ENCODE results near the gene CLDN6. TPM values are rescaled to one million over a fixed set of nuclear protein-coding genes. Genes with fewer than 3 reads are reported as not detected.
A peak's percentile ranks its signal among the peaks of the same experiment; 100 is the strongest.

CLDN6 gene
- total and polyA plus RNA-seq, 2 of the 13 experiments (the other 11 are each of a cell fraction or from before 2014, with no cell fraction given), result 5.9 to 7.6 TPM

DNA sequence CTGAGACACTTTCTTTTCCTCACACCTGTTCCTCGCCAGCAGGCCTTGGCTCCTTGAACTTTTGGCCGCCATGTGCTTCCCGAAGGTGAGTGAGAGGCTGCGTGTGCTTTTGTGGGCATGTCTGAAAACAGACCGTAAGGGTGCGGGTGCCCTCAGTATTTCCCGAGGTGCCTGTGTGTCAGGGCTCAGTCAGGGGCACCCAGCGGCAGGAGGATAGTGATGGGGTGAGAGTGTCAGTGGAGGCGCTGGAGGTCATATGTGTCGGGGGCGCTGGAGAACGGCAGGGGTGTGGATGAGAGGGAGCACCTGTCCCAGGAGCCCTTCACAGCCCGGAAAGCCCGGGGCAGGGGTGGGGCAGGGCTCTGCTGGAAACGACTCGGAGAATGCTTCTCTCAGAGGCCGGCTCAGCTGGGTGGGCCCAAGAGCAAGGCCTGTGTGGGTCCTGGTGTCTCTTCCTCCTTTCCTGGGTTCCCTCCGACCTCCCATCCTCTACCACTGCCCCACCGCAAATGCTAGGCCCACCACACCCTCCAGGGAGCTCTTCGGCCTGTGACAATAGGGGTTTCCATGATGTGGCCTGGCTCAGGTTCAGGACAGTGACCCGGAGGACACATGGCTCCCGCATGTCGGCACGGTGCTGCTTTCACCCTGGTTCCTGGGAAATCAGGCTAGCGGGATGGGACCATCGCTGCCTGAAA is 47.9 kb upstream of the CLDN6 start (continued):
- TF ChIP-seq, protein P1, sequence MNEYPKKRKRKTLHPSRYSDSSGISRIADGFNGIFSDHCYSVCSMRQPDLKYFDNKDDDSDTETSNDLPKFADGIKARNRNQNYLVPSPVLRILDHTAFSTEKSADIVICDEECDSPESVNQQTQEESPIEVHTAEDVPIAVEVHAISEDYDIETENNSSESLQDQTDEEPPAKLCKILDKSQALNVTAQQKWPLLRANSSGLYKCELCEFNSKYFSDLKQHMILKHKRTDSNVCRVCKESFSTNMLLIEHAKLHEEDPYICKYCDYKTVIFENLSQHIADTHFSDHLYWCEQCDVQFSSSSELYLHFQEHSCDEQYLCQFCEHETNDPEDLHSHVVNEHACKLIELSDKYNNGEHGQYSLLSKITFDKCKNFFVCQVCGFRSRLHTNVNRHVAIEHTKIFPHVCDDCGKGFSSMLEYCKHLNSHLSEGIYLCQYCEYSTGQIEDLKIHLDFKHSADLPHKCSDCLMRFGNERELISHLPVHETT (CRISPR knock-in tag; conservative IDR thresholded peaks at IDR 0.05), result no peak
- no peak; the same call in 1 of the 2 replicates for TF ChIP-seq TGIF2 (CRISPR knock-in tag; IDR thresholded peaks at IDR 0.05)
- TF ChIP-seq MIER3 (CRISPR knock-in tag; IDR thresholded peaks at IDR 0.05; ENCODE audit: borderline replicate concordance), result no peak
- peak; percentile 12; the same call in 1 of the 2 replicates for TF ChIP-seq NKX3-1 (CRISPR knock-in tag; IDR thresholded peaks at IDR 0.05)
- TF ChIP-seq ZNF160 (CRISPR knock-in tag; IDR thresholded peaks at IDR 0.05), result 0 out of 2 replicates have a peak, but pooled peaks have one; percentile 46
- TF ChIP-seq, protein P2, sequence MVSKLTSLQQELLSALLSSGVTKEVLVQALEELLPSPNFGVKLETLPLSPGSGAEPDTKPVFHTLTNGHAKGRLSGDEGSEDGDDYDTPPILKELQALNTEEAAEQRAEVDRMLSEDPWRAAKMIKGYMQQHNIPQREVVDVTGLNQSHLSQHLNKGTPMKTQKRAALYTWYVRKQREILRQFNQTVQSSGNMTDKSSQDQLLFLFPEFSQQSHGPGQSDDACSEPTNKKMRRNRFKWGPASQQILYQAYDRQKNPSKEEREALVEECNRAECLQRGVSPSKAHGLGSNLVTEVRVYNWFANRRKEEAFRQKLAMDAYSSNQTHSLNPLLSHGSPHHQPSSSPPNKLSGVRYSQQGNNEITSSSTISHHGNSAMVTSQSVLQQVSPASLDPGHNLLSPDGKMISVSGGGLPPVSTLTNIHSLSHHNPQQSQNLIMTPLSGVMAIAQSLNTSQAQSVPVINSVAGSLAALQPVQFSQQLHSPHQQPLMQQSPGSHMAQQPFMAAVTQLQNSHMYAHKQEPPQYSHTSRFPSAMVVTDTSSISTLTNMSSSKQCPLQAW (CRISPR knock-in tag; IDR thresholded peaks at IDR 0.05), result 0 out of 2 replicates have a peak, but pooled peaks have one; percentile 12
- TF ChIP-seq SAFB2 (CRISPR knock-in tag; IDR thresholded peaks at IDR 0.05; ENCODE audit: borderline replicate concordance, low read depth), result no peak
- TF ChIP-seq, protein P3, sequence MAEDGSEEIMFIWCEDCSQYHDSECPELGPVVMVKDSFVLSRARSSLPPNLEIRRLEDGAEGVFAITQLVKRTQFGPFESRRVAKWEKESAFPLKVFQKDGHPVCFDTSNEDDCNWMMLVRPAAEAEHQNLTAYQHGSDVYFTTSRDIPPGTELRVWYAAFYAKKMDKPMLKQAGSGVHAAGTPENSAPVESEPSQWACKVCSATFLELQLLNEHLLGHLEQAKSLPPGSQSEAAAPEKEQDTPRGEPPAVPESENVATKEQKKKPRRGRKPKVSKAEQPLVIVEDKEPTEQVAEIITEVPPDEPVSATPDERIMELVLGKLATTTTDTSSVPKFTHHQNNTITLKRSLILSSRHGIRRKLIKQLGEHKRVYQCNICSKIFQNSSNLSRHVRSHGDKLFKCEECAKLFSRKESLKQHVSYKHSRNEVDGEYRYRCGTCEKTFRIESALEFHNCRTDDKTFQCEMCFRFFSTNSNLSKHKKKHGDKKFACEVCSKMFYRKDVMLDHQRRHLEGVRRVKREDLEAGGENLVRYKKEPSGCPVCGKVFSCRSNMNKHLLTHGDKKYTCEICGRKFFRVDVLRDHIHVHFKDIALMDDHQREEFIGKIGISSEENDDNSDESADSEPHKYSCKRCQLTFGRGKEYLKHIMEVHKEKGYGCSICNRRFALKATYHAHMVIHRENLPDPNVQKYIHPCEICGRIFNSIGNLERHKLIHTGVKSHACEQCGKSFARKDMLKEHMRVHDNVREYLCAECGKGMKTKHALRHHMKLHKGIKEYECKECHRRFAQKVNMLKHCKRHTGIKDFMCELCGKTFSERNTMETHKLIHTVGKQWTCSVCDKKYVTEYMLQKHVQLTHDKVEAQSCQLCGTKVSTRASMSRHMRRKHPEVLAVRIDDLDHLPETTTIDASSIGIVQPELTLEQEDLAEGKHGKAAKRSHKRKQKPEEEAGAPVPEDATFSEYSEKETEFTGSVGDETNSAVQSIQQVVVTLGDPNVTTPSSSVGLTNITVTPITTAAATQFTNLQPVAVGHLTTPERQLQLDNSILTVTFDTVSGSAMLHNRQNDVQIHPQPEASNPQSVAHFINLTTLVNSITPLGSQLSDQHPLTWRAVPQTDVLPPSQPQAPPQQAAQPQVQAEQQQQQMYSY (CRISPR knock-in tag; IDR thresholded peaks at IDR 0.05), result no peak
- TF ChIP-seq MYC (CRISPR knock-in tag; IDR thresholded peaks at IDR 0.05; ENCODE audit: borderline replicate concordance), result peak; percentile 58; the same call in 1 of the 2 replicates
- TF ChIP-seq, protein P4, sequence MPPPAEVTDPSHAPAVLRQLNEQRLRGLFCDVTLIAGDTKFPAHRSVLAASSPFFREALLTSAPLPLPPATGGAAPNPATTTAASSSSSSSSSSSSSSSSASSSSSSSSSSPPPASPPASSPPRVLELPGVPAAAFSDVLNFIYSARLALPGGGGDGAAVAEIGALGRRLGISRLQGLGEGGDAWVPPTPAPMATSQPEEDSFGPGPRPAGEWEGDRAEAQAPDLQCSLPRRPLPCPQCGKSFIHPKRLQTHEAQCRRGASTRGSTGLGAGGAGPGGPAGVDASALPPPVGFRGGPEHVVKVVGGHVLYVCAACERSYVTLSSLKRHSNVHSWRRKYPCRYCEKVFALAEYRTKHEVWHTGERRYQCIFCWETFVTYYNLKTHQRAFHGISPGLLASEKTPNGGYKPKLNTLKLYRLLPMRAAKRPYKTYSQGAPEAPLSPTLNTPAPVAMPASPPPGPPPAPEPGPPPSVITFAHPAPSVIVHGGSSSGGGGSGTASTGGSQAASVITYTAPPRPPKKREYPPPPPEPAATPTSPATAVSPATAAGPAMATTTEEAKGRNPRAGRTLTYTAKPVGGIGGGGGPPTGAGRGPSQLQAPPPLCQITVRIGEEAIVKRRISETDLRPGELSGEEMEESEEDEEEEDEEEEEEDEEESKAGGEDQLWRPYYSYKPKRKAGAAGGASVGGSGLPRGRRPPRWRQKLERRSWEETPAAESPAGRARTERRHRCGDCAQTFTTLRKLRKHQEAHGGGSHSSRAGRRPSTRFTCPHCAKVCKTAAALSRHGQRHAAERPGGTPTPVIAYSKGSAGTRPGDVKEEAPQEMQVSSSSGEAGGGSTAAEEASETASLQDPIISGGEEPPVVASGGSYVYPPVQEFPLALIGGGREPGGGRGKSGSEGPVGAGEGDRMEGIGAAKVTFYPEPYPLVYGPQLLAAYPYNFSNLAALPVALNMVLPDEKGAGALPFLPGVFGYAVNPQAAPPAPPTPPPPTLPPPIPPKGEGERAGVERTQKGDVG (CRISPR knock-in tag; IDR thresholded peaks at IDR 0.05; ENCODE audit: borderline replicate concordance), result no peak
- TF ChIP-seq, protein P5, sequence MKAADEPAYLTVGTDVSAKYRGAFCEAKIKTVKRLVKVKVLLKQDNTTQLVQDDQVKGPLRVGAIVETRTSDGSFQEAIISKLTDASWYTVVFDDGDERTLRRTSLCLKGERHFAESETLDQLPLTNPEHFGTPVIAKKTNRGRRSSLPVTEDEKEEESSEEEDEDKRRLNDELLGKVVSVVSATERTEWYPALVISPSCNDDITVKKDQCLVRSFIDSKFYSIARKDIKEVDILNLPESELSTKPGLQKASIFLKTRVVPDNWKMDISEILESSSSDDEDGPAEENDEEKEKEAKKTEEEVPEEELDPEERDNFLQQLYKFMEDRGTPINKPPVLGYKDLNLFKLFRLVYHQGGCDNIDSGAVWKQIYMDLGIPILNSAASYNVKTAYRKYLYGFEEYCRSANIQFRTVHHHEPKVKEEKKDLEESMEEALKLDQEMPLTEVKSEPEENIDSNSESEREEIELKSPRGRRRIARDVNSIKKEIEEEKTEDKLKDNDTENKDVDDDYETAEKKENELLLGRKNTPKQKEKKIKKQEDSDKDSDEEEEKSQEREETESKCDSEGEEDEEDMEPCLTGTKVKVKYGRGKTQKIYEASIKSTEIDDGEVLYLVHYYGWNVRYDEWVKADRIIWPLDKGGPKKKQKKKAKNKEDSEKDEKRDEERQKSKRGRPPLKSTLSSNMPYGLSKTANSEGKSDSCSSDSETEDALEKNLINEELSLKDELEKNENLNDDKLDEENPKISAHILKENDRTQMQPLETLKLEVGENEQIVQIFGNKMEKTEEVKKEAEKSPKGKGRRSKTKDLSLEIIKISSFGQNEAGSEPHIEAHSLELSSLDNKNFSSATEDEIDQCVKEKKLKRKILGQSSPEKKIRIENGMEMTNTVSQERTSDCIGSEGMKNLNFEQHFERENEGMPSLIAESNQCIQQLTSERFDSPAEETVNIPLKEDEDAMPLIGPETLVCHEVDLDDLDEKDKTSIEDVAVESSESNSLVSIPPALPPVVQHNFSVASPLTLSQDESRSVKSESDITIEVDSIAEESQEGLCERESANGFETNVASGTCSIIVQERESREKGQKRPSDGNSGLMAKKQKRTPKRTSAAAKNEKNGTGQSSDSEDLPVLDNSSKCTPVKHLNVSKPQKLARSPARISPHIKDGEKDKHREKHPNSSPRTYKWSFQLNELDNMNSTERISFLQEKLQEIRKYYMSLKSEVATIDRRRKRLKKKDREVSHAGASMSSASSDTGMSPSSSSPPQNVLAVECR (CRISPR knock-in tag; IDR thresholded peaks at IDR 0.05; ENCODE audit: borderline replicate concordance), result 0 out of 2 replicates have a peak, but pooled peaks have one; percentile 4
- TF ChIP-seq NCOA1 (CRISPR knock-in tag; IDR thresholded peaks at IDR 0.05), result 0 out of 2 replicates have a peak, but pooled peaks have one; percentile 7
